ENCODE measurements around the gene CCDC9B. TPM values are rescaled to one million over a fixed set of nuclear protein-coding genes. Genes with fewer than 3 reads are reported as not detected.

The CCDC9B gene
- total RNA-seq, 2 experiments from 2014 or later: 1.4 to 2.3 TPM

DNA sequence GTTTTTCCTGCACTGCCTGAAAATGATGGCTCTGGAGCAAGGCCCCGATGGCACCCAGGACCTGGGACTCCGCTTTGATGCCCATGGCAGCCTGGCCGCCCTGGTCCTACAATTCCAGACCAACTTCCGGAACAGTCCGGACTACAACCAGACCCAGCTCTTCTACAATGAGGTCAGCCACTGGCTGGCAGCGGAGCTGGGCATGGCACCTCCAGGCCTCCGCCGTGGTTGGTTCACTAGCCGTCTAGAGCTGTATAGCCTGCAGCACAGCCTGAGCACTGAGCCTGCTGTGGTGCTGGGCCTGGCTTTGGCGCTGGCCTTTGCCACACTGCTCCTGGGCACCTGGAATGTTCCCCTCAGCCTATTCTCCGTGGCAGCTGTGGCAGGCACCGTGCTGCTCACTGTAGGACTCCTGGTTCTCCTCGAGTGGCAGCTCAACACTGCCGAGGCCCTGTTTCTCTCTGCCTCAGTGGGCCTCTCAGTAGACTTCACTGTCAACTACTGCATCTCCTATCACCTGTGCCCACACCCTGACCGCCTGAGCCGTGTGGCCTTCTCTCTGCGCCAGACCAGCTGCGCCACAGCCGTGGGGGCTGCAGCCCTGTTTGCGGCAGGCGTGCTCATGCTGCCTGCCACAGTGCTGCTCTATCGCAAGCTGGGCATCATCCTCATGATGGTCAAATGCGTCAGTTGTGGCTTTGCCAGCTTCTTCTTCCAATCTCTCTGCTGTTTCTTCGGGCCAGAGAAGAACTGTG, 28.2 kb upstream of the CCDC9B start:
- ChIA-PET POLR2A (interaction anchor here (0.8 to 2.6 kb wide), 9 partner anchors 9 to 51 kb away, joined by 3 to 7 read pairs (median 3); partner anchors contain the start of gene KNSTRN), CTCF (interaction anchor here (1.0 to 5.3 kb wide), 22 partner anchors 9 to 151 kb away, joined by 3 to 83 read pairs (median 6); partner anchors contain the start of genes CCDC9B, CHST14, DISP2 and IVD)
- H3K4me3 Mint-ChIP-seq: no peak overlapping the region
- no peak overlapping the region for H3K27ac Mint-ChIP-seq
- no peaks in the 10 kb centered on the region for H3K27me3 Mint-ChIP-seq
- no peak for ATAC-seq
- H3K36me3 Mint-ChIP-seq (ENCODE audit: low read depth): no peaks in the 10 kb centered on the region
- H3K9me3 Mint-ChIP-seq: no peaks in the 10 kb centered on the region
- DNase-seq: no peak
- intact Hi-C loops (cut with micrococcal nuclease): no loop called here
- TF ChIP-seq, protein P1, sequence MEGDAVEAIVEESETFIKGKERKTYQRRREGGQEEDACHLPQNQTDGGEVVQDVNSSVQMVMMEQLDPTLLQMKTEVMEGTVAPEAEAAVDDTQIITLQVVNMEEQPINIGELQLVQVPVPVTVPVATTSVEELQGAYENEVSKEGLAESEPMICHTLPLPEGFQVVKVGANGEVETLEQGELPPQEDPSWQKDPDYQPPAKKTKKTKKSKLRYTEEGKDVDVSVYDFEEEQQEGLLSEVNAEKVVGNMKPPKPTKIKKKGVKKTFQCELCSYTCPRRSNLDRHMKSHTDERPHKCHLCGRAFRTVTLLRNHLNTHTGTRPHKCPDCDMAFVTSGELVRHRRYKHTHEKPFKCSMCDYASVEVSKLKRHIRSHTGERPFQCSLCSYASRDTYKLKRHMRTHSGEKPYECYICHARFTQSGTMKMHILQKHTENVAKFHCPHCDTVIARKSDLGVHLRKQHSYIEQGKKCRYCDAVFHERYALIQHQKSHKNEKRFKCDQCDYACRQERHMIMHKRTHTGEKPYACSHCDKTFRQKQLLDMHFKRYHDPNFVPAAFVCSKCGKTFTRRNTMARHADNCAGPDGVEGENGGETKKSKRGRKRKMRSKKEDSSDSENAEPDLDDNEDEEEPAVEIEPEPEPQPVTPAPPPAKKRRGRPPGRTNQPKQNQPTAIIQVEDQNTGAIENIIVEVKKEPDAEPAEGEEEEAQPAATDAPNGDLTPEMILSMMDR (IDR thresholded peaks at IDR 0.05): no peak
- peaks cover 20% of the 10 kb centered on the region for H3K4me1 Mint-ChIP-seq (ENCODE audit: low read depth)

DNA sequence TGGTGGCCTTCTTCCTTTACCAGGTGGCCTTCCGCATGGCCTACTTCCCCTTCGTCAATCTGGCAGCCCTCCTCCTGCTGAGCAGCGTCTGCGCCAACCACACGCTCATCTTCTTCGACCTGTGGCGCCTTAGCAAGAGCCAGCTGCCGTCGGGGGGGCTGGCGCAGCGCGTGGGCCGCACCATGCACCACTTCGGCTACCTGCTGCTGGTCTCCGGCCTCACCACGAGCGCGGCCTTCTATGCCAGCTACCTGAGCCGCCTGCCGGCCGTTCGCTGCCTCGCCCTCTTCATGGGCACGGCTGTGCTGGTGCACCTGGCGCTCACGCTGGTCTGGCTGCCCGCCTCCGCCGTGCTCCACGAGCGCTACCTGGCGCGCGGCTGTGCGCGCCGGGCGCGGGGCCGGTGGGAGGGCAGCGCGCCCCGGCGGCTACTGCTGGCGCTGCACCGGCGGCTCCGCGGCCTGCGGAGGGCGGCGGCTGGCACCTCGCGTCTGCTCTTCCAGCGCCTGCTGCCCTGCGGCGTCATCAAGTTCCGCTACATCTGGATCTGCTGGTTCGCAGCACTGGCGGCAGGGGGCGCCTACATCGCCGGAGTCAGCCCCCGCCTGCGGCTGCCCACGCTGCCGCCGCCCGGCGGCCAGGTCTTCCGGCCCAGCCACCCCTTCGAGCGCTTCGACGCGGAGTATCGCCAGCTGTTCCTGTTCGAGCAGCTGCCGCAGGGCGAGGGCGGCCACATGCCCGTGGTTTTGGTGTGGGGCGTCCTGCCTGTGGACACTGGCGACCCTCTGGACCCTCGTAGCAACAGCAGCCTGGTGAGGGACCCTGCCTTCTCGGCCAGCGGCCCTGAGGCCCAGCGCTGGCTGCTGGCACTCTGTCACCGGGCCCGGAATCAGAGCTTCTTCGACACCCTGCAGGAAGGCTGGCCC, 27.2 kb upstream of the CCDC9B start:
- Mint-ChIP-seq H3K36me3 (ENCODE audit: low read depth) (no peaks in the 10 kb centered on the region), H3K4me1 (ENCODE audit: low read depth) (peaks cover 20% of the 10 kb centered on the region), H3K9me3 (no peaks in the 10 kb centered on the region), H3K27me3 (no peaks in the 10 kb centered on the region), H3K4me3 (peak overlapping the region; percentile 82), H3K27ac (peak overlapping the region; percentile 79)
- ChIA-PET CTCF (interaction anchor here (0.9 to 5.3 kb wide), 26 partner anchors 10 to 152 kb away, joined by 3 to 83 read pairs (median 5); partner anchors contain the start of genes BAHD1, CCDC9B, CHST14 and DISP2), POLR2A (interaction anchor here (0.8 to 2.6 kb wide), 14 partner anchors 10 to 54 kb away, joined by 3 to 7 read pairs (median 4); partner anchors contain the start of genes DISP2 and KNSTRN)
- ATAC-seq (peak; percentile 98), DNase-seq (peak; percentile 92)
- intact Hi-C loops (cut with micrococcal nuclease): no loop called here
- TF ChIP-seq, protein P1 (IDR thresholded peaks at IDR 0.05): peak; percentile 96

DNA sequence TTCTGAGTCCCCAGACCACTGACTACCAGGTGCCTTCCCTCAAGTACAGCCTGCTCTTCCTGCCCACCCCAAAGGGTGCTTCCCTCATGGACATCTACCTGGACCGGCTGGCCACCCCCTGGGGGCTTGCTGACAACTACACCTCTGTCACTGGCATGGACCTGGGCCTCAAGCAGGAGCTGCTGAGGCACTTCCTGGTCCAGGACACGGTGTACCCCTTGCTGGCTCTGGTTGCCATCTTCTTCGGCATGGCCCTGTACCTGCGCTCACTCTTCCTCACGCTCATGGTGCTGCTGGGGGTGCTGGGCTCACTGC, 26.6 kb upstream of the CCDC9B start:
- Mint-ChIP-seq H3K36me3 (ENCODE audit: low read depth) (no peaks in the 10 kb centered on the region), H3K27ac (peak overlapping the region; percentile 79), H3K4me3 (peak overlapping the region; percentile 82), H3K27me3 (no peaks in the 10 kb centered on the region), H3K9me3 (no peaks in the 10 kb centered on the region), H3K4me1 (ENCODE audit: low read depth) (peaks cover 20% of the 10 kb centered on the region)
- intact Hi-C loops (cut with micrococcal nuclease): no loop called here
- ATAC-seq: no peak
- TF ChIP-seq, protein P1 (IDR thresholded peaks at IDR 0.05): no peak
- CTCF ChIA-PET: interaction anchor here (0.9 to 5.3 kb wide), 17 partner anchors 10 to 153 kb away, joined by 3 to 83 read pairs (median 9); partner anchors contain the start of genes BAHD1, CCDC9B, CHST14 and DISP2
- no peak for DNase-seq
- POLR2A ChIA-PET: interaction anchor here (0.9 to 1.8 kb wide), 9 partner anchors 9 to 55 kb away, joined by 3 to 6 read pairs (median 4); partner anchors contain the start of genes DISP2 and KNSTRN

DNA sequence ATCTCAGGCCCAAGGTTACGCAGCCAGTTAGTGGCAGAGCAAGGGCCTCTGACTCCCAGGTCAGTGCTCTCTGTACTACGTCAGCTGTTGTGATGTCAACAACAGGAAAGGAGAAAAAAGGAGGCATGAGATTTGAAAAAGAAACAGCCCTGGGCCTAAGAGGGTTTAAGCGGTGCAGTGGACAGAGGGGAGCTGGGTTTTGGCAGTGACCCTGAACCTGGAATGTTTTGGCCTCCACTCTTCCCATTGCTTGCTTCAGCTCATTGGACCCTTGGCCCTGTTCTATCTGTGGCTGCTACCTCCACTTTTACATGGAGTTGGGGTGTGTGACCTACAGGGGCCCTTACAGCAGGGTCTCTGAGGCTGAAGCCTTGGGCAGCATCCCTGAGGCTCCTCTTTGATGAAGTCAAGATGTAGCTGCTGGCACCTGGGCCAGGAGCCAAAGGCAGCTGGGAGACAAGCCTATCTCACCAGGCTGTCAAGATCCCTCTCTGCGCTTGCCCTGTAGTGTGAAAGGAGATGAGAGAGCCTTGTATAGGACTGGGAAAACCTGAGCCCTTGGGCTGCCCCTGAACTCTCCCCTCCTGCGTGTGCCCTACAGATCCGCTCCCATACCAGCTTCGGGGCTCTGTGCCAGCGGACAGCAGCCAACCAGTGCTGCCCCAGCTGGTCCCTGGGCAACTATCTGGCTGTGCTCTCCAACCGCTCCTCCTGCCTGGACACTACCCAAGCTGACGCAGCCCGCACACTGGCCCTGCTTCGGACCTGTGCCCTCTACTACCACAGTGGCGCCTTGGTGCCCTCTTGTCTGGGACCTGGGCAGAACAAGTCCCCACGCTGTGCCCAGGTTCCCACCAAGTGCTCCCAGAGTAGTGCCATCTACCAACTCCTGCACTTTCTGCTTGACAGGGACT, 26.0 kb upstream of the CCDC9B start:
- no peaks in the 10 kb centered on the region for H3K36me3 Mint-ChIP-seq (ENCODE audit: low read depth)
- intact Hi-C loops (cut with micrococcal nuclease): no loop called here
- no peaks in the 10 kb centered on the region for H3K9me3 Mint-ChIP-seq
- H3K27me3 Mint-ChIP-seq: no peaks in the 10 kb centered on the region
- TF ChIP-seq, protein P1 (IDR thresholded peaks at IDR 0.05): no peak
- DNase-seq: no peak
- ChIA-PET POLR2A (interaction anchor here (0.6 to 1.9 kb wide), 12 partner anchors 9 to 280 kb away, joined by 3 to 7 read pairs (median 4); partner anchors contain the start of genes DISP2 and KNSTRN), CTCF (interaction anchor here (1.0 to 5.3 kb wide), 12 partner anchors 9 to 153 kb away, joined by 3 to 83 read pairs (median 8); partner anchors contain the start of genes BAHD1, CCDC9B, CHST14 and DISP2)
- no peak overlapping the region for H3K27ac Mint-ChIP-seq
- ATAC-seq: no peak
- peaks cover 20% of the 10 kb centered on the region for H3K4me1 Mint-ChIP-seq (ENCODE audit: low read depth)
- H3K4me3 Mint-ChIP-seq: peak overlapping the region; percentile 82

All from activated CD8-positive, alpha-beta T cell treated with anti-CD3 and anti-CD28 coated beads for 36 hours (primary cell).